Stimulated activated naive B cell treated with anti-CD40 and anti-IgM and Interleukin-4, amounts not matched to agents 10 μg/mL and 1 μg/mL and 100 μg/mL, for 72 hours (primary cell): Measurements from ENCODE around the gene DBNDD1.
"Not testable (repeated sequence)": the region's sequence is repeated elsewhere in the genome, so short reads cannot be mapped to it uniquely, and the experiment has no call there.

Experiments used
- ATAC-seq, 2 donors: fragments of 150-1000 bp; cut with Tn5 transposase; replicated peaks; 2 replicates each; pipeline ENCODE4 v1.10.0; 2021; ENCODE audit warnings: moderate library complexity in 1 of 2
- DNase-seq: peaks from one replicate; pipeline ENCODE4 v3.0.0; 2021
- H3K27ac Mint-ChIP-seq: one replicate; pipeline ENCODE4 v1.8.0; 2022; ENCODE audit warnings: mild to moderate bottlenecking, mixed read lengths
- H3K27me3 Mint-ChIP-seq, 2 donors: one replicate each; pipeline ENCODE4 v1.8.0; 2022; ENCODE audit warnings: mixed read lengths in 2 of 2
- H3K36me3 Mint-ChIP-seq, 2 donors: one replicate each; pipeline ENCODE4 v1.8.0; 2022; ENCODE audit warnings: mixed read lengths in 2 of 2, mild to moderate bottlenecking in 1 of 2
- H3K4me1 Mint-ChIP-seq, 2 donors: one replicate each; pipeline ENCODE4 v1.8.0; 2022; ENCODE audit warnings: mixed read lengths in 2 of 2, mild to moderate bottlenecking in 1 of 2
- H3K4me3 Mint-ChIP-seq, 2 donors: one replicate each; pipeline ENCODE4 v1.8.0; 2022; ENCODE audit warnings: mild to moderate bottlenecking in 2 of 2, mixed read lengths in 2 of 2, moderate library complexity in 1 of 2
- H3K9me3 Mint-ChIP-seq, 2 donors: one replicate each; pipeline ENCODE4 v1.8.0; 2022; ENCODE audit warnings: mixed read lengths in 2 of 2, mild to moderate bottlenecking in 1 of 2

DBNDD1 gene

GRCh38 chr16:90000733-90001427 lies 18.4 kb downstream of the DBNDD1 start:
- Mint-ChIP-seq H3K4me1 (peaks cover 13 to 44% of the 10 kb centered on the region in 2 donors), H3K36me3 (peaks cover 33 to 51% of the 10 kb centered on the region in 2 donors), H3K9me3 (peaks cover 0 to 2% of the 10 kb centered on the region in 2 donors), H3K27me3 (peaks cover 0 to 5% of the 10 kb centered on the region in 2 donors), H3K27ac (no peak overlapping the region), H3K4me3 (no peak overlapping the region)
- no peak for DNase-seq
- no peak for ATAC-seq

- Mint-ChIP-seq H3K9me3 (peaks cover 0 to 2% of the 10 kb centered on the region in 2 donors), H3K27me3 (peaks cover 0 to 5% of the 10 kb centered on the region in 2 donors), H3K36me3 (peaks cover 40 to 54% of the 10 kb centered on the region in 2 donors), H3K4me3 (no peak overlapping the region), H3K4me1 (peaks cover 14 to 39% of the 10 kb centered on the region in 2 donors), H3K27ac (no peak overlapping the region)
- no peak for DNase-seq
- no peak for ATAC-seq
These were observed 19.3 kb downstream of the DBNDD1 start for GRCh38 chr16:89999831-90000574.

- ATAC-seq (no peak), DNase-seq (no peak)
- Mint-ChIP-seq H3K27me3 (no peaks in the 10 kb centered on the region), H3K4me1 (peaks cover 15 to 30% of the 10 kb centered on the region in 2 donors), H3K27ac (peak overlapping the region; percentile 95), H3K36me3 (peaks cover 60 to 76% of the 10 kb centered on the region in 2 donors), H3K9me3 (peaks cover 0 to 4% of the 10 kb centered on the region in 2 donors), H3K4me3 (peak overlapping the region in 1 of 2 donors; percentile 70)
These were observed 23.1 kb downstream of the DBNDD1 start for GRCh38 chr16:89996178-89996489.

GRCh38 chr16:89995475-89996177 lies 23.6 kb downstream of the DBNDD1 start:
- Mint-ChIP-seq H3K4me3 (peak overlapping the region; percentile 14 to 70), H3K27ac (peak overlapping the region; percentile 95), H3K4me1 (peaks cover 15 to 25% of the 10 kb centered on the region in 2 donors), H3K36me3 (peaks cover 62 to 77% of the 10 kb centered on the region in 2 donors)
- not testable (repeated sequence) for ATAC-seq, DNase-seq, H3K9me3 Mint-ChIP-seq, H3K27me3 Mint-ChIP-seq

GRCh38 chr16:89994721-89995474 lies 24.4 kb downstream of the DBNDD1 start:
- not testable (repeated sequence) for H3K27me3 Mint-ChIP-seq, DNase-seq, ATAC-seq, H3K9me3 Mint-ChIP-seq
- H3K4me3 Mint-ChIP-seq, result peak overlapping the region; percentile 47 to 70
- H3K36me3 Mint-ChIP-seq, result peaks cover 60 to 75% of the 10 kb centered on the region in 2 donors
- H3K4me1 Mint-ChIP-seq, result peaks cover 13 to 18% of the 10 kb centered on the region in 2 donors
- H3K27ac Mint-ChIP-seq, result peak overlapping the region; percentile 95

GRCh38 chr16:89994389-89994720 lies 24.9 kb downstream of the DBNDD1 start:
- peak overlapping the region in 1 of 2 donors; percentile 70 for H3K4me3 Mint-ChIP-seq
- peaks cover 59 to 73% of the 10 kb centered on the region in 2 donors for H3K36me3 Mint-ChIP-seq

GRCh38 chr16:89993971-89994370 lies 25.3 kb downstream of the DBNDD1 start:
- H3K4me1 Mint-ChIP-seq, result peaks cover 13 to 16% of the 10 kb centered on the region in 2 donors
- peaks cover 63 to 77% of the 10 kb centered on the region in 2 donors for H3K36me3 Mint-ChIP-seq
- H3K9me3 Mint-ChIP-seq, result peaks cover 0 to 4% of the 10 kb centered on the region in 2 donors
- H3K27ac Mint-ChIP-seq, result peak overlapping the region; percentile 95
- ATAC-seq (no peak), DNase-seq (no peak)
- H3K4me3 Mint-ChIP-seq, result no peak overlapping the region
- H3K27me3 Mint-ChIP-seq, result no peaks in the 10 kb centered on the region

More at GRCh38 chr16:89994389-89994720, 24.9 kb downstream of the DBNDD1 start:
- Mint-ChIP-seq H3K9me3 (peaks cover 0 to 4% of the 10 kb centered on the region in 2 donors), H3K27ac (peak overlapping the region; percentile 95), H3K4me1 (peaks cover 13 to 18% of the 10 kb centered on the region in 2 donors), H3K27me3 (no peaks in the 10 kb centered on the region)
- ATAC-seq (no peak), DNase-seq (no peak)

- peaks cover 65 to 77% of the 10 kb centered on the region in 2 donors for H3K36me3 Mint-ChIP-seq
- no peak overlapping the region for H3K4me3 Mint-ChIP-seq
- DNase-seq, result no peak
- no peak overlapping the region for H3K27ac Mint-ChIP-seq
- no peaks in the 10 kb centered on the region for H3K27me3 Mint-ChIP-seq
- H3K4me1 Mint-ChIP-seq, result peaks cover 11% of the 10 kb centered on the region in 2 donors
- peaks cover 0 to 4% of the 10 kb centered on the region in 2 donors for H3K9me3 Mint-ChIP-seq
- no peak for ATAC-seq
These were observed 25.9 kb downstream of the DBNDD1 start for GRCh38 chr16:89993377-89993776.

GRCh38 chr16:89990799-89991198 lies 28.5 kb downstream of the DBNDD1 start:
- H3K4me3 Mint-ChIP-seq, result no peak overlapping the region
- ATAC-seq, result no peak
- peaks cover 0 to 4% of the 10 kb centered on the region in 2 donors for H3K9me3 Mint-ChIP-seq
- H3K4me1 Mint-ChIP-seq, result peaks cover 21 to 26% of the 10 kb centered on the region in 2 donors
- peaks cover 72 to 82% of the 10 kb centered on the region in 2 donors for H3K36me3 Mint-ChIP-seq
- H3K27me3 Mint-ChIP-seq, result no peaks in the 10 kb centered on the region
- H3K27ac Mint-ChIP-seq, result no peak overlapping the region
- no peak for DNase-seq

- H3K36me3 Mint-ChIP-seq, result peaks cover 67 to 78% of the 10 kb centered on the region in 2 donors
- DNase-seq, result no peak
These were observed 30.3 kb downstream of the DBNDD1 start for GRCh38 chr16:89988951-89989350.

GRCh38 chr16:89987169-89987568 lies 32.1 kb downstream of the DBNDD1 start:
- no peaks in the 10 kb centered on the region for H3K9me3 Mint-ChIP-seq
- no peak for DNase-seq
- H3K4me1 Mint-ChIP-seq, result peaks cover 17 to 29% of the 10 kb centered on the region in 2 donors
- ATAC-seq, result no peak
- peaks cover 63 to 72% of the 10 kb centered on the region in 2 donors for H3K36me3 Mint-ChIP-seq
- peak overlapping the region; percentile 76 for H3K27ac Mint-ChIP-seq
- H3K4me3 Mint-ChIP-seq, result no peak overlapping the region
- H3K27me3 Mint-ChIP-seq, result no peaks in the 10 kb centered on the region

More at GRCh38 chr16:89988951-89989350, 30.3 kb downstream of the DBNDD1 start:
- Mint-ChIP-seq H3K9me3 (no peaks in the 10 kb centered on the region), H3K27me3 (no peaks in the 10 kb centered on the region), H3K4me1 (peaks cover 16 to 27% of the 10 kb centered on the region in 2 donors), H3K27ac (no peak overlapping the region), H3K4me3 (no peak overlapping the region)
- ATAC-seq, result no peak

- no peaks in the 10 kb centered on the region for H3K27me3 Mint-ChIP-seq
- H3K36me3 Mint-ChIP-seq, result peaks cover 67 to 73% of the 10 kb centered on the region in 2 donors
- DNase-seq (no peak), ATAC-seq (peak; percentile 89 to 92)
- peak overlapping the region; percentile 76 for H3K27ac Mint-ChIP-seq
- H3K9me3 Mint-ChIP-seq, result no peaks in the 10 kb centered on the region
- H3K4me3 Mint-ChIP-seq, result peak overlapping the region; percentile 2 to 16
- H3K4me1 Mint-ChIP-seq, result peaks cover 22 to 34% of the 10 kb centered on the region in 2 donors
These were observed 32.7 kb downstream of the DBNDD1 start for GRCh38 chr16:89986600-89986999.

- Mint-ChIP-seq H3K4me1 (peaks cover 24 to 44% of the 10 kb centered on the region in 2 donors), H3K27me3 (no peaks in the 10 kb centered on the region), H3K9me3 (no peaks in the 10 kb centered on the region), H3K4me3 (no peak overlapping the region), H3K27ac (peak overlapping the region; percentile 4), H3K36me3 (peaks cover 62 to 68% of the 10 kb centered on the region in 2 donors)
- DNase-seq (no peak), ATAC-seq (no peak)
These were observed 34.0 kb downstream of the DBNDD1 start for GRCh38 chr16:89985219-89985618.
